Measurements from ENCODE around the gene DHX15.

DNA sequence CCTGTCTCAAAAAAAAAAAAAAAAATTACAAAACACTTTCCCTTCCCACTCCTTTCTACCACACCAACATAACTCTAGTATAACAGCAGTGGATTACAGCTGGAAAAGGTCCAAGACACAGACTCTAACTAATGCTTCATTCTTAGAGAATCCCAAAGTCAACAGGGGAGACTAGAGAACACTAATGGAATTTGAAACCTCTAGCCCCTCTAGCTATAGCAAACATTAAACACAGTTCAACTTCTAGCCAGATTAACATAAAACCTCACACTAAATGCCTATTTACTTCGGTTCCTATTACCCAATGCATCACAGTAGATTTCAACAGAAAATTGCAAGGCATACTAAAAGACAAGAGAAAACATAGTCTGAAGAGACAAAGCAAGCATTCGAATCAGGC, 10.5 kb upstream of the DHX15 start:
- TF ChIP-seq, protein P1, sequence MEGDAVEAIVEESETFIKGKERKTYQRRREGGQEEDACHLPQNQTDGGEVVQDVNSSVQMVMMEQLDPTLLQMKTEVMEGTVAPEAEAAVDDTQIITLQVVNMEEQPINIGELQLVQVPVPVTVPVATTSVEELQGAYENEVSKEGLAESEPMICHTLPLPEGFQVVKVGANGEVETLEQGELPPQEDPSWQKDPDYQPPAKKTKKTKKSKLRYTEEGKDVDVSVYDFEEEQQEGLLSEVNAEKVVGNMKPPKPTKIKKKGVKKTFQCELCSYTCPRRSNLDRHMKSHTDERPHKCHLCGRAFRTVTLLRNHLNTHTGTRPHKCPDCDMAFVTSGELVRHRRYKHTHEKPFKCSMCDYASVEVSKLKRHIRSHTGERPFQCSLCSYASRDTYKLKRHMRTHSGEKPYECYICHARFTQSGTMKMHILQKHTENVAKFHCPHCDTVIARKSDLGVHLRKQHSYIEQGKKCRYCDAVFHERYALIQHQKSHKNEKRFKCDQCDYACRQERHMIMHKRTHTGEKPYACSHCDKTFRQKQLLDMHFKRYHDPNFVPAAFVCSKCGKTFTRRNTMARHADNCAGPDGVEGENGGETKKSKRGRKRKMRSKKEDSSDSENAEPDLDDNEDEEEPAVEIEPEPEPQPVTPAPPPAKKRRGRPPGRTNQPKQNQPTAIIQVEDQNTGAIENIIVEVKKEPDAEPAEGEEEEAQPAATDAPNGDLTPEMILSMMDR (conservative IDR thresholded peaks at IDR 0.05; ENCODE audit: low read depth, low read length), result no peak
- no peak for TF ChIP-seq EZH2 (IDR thresholded peaks at IDR 0.05; ENCODE audit: low read length, unreplicated experiment)
- TF ChIP-seq EZH2phosphoT487 (IDR thresholded peaks at IDR 0.05; ENCODE audit: borderline replicate concordance, low read length), result no peak

Data from PC-3 (cell line).